Sigmoid colon (tissue), 7 donors: ENCODE data around the gene UCHL1. TPM values are rescaled to one million over a fixed set of nuclear protein-coding genes. Genes with fewer than 3 reads are reported as not detected.

Experiments used
- DNase-seq: peaks from one replicate; pipeline ENCODE4 v3.0.0-alpha.2; 2019
- H3K27ac ChIP-seq, 4 donors: fragments of 200-600 bp; sonication (generic); one replicate each; pipeline ENCODE4 v1.5.1; 2016 to 2019; ENCODE audit warnings: mild to moderate bottlenecking in 1 of 4
- H3K27me3 ChIP-seq, 3 donors: fragments of 200-600 bp; sonication (generic); one replicate each; pipeline ENCODE4 v1.5.1; 2019; ENCODE audit warnings: mild to moderate bottlenecking in 1 of 3
- H3K36me3 ChIP-seq, 4 donors: fragments of 200-600 bp; sonication (generic); one replicate each; pipeline ENCODE4 v1.5.1; 2016 to 2019
- H3K4me1 ChIP-seq, 4 donors: fragments of 200-600 bp; sonication (generic); one replicate each; pipeline ENCODE4 v1.5.1; 2017 to 2019
- H3K4me3 ChIP-seq, 4 donors: fragments of 200-600 bp; sonication (generic); one replicate each; pipeline ENCODE4 v1.5.1; 2017 to 2019; ENCODE audit warnings: mild to moderate bottlenecking in 2 of 4, moderate library complexity in 1 of 4
- H3K9me3 ChIP-seq, 4 donors: fragments of 200-600 bp in 3 of 4; sonication (generic) in 3 of 4; one replicate each; pipeline versions ENCODE4 v1.5.1 to v1.6.1; 2013 to 2019
- EP300 ChIP-seq, 4 donors: sonication (generic); formaldehyde crosslinking; IDR thresholded peaks; one replicate each; pipeline ENCODE4 v1.6.1; 2017; ENCODE audit warnings: antibody characterized with exemption in 4 of 4
- POLR2A ChIP-seq, 2 donors: fragments of 450-650 bp; IDR thresholded peaks; one replicate each; pipeline ENCODE4 v1.6.1; 2016; ENCODE audit warnings: antibody characterized with exemption in 2 of 2, mild to moderate bottlenecking in 2 of 2, moderate library complexity in 2 of 2
- POLR2AphosphoS5 ChIP-seq, 4 donors: sonication (generic); formaldehyde crosslinking; IDR thresholded peaks; one replicate each; pipeline ENCODE4 v1.6.1; 2017; ENCODE audit warnings: antibody characterized with exemption in 4 of 4
- WGBS, 2 donors: extraction: QIAGEN DNeasy Blood & Tissue Kit; methylation state at CpG; one replicate each; pipeline ENCODE4 v1.1.7; 2013; 5-methylcytosine and 5-hydroxymethylcytosine counted together
- intact Hi-C: fragments of 100-400 bp; cut with DNase I; formaldehyde crosslinking; loops from one replicate; pipeline ENCODE4 v1.15.1; 2023
- polyA plus RNA-seq, 3 donors: library from polyadenylated mRNA; stranded (reverse); fragments of 200-250 nt; gene quantifications; one replicate each; pipeline ENCODE4 v1.2.3, GENCODE V29; 2013
- total RNA-seq, 4 donors: library from RNA; depleted of rRNA; stranded (reverse); fragments of >200 nt; gene quantifications; one replicate each; pipeline ENCODE4 v1.1.0, GENCODE V29; 2016
- TF ChIP-seq, protein P1 (sequence below), 4 experiments: fragments of 450-650 bp in 3 of 4; fragments of 200-600 bp in 1 of 4; IDR thresholded peaks; one replicate each; pipeline ENCODE4 v1.5.1; 2016 to 2019; ENCODE audit warnings: antibody characterized with exemption in 4 of 4, mild to moderate bottlenecking in 3 of 4, moderate library complexity in 2 of 4
- donor health status: healthy with polysubstance abuse.
- donor health status: Bipolar disorder and iron deficiency.
- donor health status: healthy.

UCHL1 gene
- total and polyA plus RNA-seq, 7 donors: 11.4 to 247 (median 108) TPM; not detected in 1

DNA sequence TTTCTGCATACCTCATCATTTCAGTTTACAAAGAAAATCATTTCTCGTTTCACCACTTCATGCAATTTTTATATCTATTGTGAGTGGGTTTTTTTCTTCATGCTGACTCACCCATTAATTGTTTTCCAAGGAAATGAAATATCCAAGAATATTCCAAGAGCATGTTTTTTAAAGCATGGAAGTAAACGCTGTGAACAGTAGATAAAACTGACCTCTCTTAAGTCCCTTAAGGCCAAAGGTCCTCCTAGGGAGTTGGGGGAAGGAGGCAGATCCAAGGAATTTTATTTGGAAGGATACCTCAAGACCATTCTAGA, 39.8 kb upstream of the UCHL1 start:
- Histone ChIP-seq H3K27me3 (no peaks in the 10 kb centered on the region), H3K9me3 (no peaks in the 10 kb centered on the region), H3K36me3 (no peaks in the 10 kb centered on the region), H3K4me1 (peaks cover 0 to 24% (median 18%) of the 10 kb centered on the region in 4 donors), H3K27ac (peak overlapping the region; percentile 80 to 90 (median 89)), H3K4me3 (peak overlapping the region; percentile 52 to 69 (median 62))
- no peak for TF ChIP-seq POLR2A (IDR thresholded peaks at IDR 0.05)
- TF ChIP-seq EP300 (IDR thresholded peaks at IDR 0.05): no peak
- TF ChIP-seq POLR2AphosphoS5 (IDR thresholded peaks at IDR 0.05): no peak
- TF ChIP-seq, protein P1, sequence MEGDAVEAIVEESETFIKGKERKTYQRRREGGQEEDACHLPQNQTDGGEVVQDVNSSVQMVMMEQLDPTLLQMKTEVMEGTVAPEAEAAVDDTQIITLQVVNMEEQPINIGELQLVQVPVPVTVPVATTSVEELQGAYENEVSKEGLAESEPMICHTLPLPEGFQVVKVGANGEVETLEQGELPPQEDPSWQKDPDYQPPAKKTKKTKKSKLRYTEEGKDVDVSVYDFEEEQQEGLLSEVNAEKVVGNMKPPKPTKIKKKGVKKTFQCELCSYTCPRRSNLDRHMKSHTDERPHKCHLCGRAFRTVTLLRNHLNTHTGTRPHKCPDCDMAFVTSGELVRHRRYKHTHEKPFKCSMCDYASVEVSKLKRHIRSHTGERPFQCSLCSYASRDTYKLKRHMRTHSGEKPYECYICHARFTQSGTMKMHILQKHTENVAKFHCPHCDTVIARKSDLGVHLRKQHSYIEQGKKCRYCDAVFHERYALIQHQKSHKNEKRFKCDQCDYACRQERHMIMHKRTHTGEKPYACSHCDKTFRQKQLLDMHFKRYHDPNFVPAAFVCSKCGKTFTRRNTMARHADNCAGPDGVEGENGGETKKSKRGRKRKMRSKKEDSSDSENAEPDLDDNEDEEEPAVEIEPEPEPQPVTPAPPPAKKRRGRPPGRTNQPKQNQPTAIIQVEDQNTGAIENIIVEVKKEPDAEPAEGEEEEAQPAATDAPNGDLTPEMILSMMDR (IDR thresholded peaks at IDR 0.05): no peak
- DNase-seq: no peak
- WGBS, 2 donors: 4 to 18% methylated on average over 2 of the region's 2 CpGs
- intact Hi-C loops: loop anchor here (10.0 kb wide), 1 partner anchor 1162 kb away; the partner anchor contains the start of gene N4BP2

- 85% methylated on average over 2 of the region's 2 CpGs for WGBS, 2 donors
- Histone ChIP-seq H3K27me3 (no peaks in the 10 kb centered on the region), H3K9me3 (no peaks in the 10 kb centered on the region), H3K4me1 (peaks cover 0 to 20% (median 14%) of the 10 kb centered on the region in 4 donors), H3K4me3 (no peak overlapping the region), H3K36me3 (no peaks in the 10 kb centered on the region), H3K27ac (peak overlapping the region in 3 of 4 donors; percentile 88 to 90 (median 90))
- intact Hi-C loops: loop anchor here (10.0 kb wide), 1 partner anchor 1163 kb away; the partner anchor contains the start of gene N4BP2
- TF ChIP-seq POLR2A (IDR thresholded peaks at IDR 0.05): no peak
- no peak for TF ChIP-seq POLR2AphosphoS5 (IDR thresholded peaks at IDR 0.05)
- TF ChIP-seq, protein P1 (IDR thresholded peaks at IDR 0.05): no peak
- TF ChIP-seq EP300 (IDR thresholded peaks at IDR 0.05): no peak
- DNase-seq: no peak
Observed at GRCh38 chr4:41217374-41217773, 39.4 kb upstream of the UCHL1 start.

GRCh38 chr4:41218703-41219102, 38.0 kb upstream of the UCHL1 start:
- no peak overlapping the region for H3K27ac ChIP-seq
- no peaks in the 10 kb centered on the region for H3K27me3 ChIP-seq
- H3K4me1 ChIP-seq: peaks cover 0 to 18% (median 11%) of the 10 kb centered on the region in 4 donors
- WGBS, 2 donors: 95 to 98% methylated on average over 3 of the region's 3 CpGs
- no peaks in the 10 kb centered on the region for H3K9me3 ChIP-seq
- DNase-seq: no peak
- intact Hi-C loops: loop anchor here (10.0 kb wide), 1 partner anchor 1164 kb away; the partner anchor contains the start of gene N4BP2
- no peaks in the 10 kb centered on the region for H3K36me3 ChIP-seq
- TF ChIP-seq POLR2AphosphoS5 (IDR thresholded peaks at IDR 0.05): no peak
- TF ChIP-seq POLR2A (IDR thresholded peaks at IDR 0.05): no peak
- TF ChIP-seq EP300 (IDR thresholded peaks at IDR 0.05): no peak
- TF ChIP-seq, protein P1 (IDR thresholded peaks at IDR 0.05): no peak
- H3K4me3 ChIP-seq: no peak overlapping the region

DNA sequence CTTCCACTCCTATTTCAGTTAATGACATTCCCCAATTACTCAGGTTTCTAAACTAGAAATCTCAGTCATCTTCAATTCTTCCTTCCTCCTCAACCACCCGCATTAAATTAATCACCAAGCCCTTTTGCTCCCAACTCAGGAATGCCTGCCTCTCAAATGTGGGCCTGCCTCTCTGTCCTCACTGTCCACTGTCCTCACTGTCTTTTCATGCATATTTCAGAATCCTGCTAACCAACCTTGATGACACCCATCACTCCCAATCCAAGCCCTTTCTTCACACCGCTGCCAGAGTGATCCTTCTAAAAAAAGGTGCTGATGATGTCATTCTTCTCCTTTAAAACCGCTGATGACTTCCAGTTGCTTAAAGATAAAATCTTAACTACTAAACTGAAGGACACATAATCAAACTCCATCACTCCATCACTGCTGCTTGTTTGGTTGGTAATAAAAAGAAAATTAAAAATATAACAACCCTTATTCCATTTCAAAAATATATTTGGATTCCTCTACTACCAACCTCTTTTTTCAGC, 37.2 kb upstream of the UCHL1 start:
- H3K9me3 ChIP-seq: no peaks in the 10 kb centered on the region
- DNase-seq: no peak
- WGBS, 2 donors: 85 to 88% methylated on average over 3 of the region's 3 CpGs
- no peak overlapping the region for H3K4me3 ChIP-seq
- H3K4me1 ChIP-seq: peaks cover 0 to 18% (median 11%) of the 10 kb centered on the region in 4 donors
- intact Hi-C loops: loop anchor here (10.0 kb wide), 1 partner anchor 1165 kb away; the partner anchor contains the start of gene N4BP2
- no peak overlapping the region for H3K27ac ChIP-seq
- H3K36me3 ChIP-seq: no peaks in the 10 kb centered on the region
- no peaks in the 10 kb centered on the region for H3K27me3 ChIP-seq
- TF ChIP-seq POLR2AphosphoS5 (IDR thresholded peaks at IDR 0.05) (no peak), POLR2A (IDR thresholded peaks at IDR 0.05) (no peak), EP300 (IDR thresholded peaks at IDR 0.05) (no peak)
- TF ChIP-seq, protein P1 (IDR thresholded peaks at IDR 0.05): no peak
